Lower leg skin (tissue), 4 donors: Measurements from ENCODE around the gene TAF1. TPM values are rescaled to one million over a fixed set of nuclear protein-coding genes. Genes with fewer than 3 reads are reported as not detected.
"Not testable (repeated sequence)": the region's sequence is repeated elsewhere in the genome, so short reads cannot be mapped to it uniquely, and the experiment has no call there.

Experiments used
- DNase-seq, 2 donors: peaks; one replicate each; pipeline ENCODE4 v3.0.0-alpha.2; 2019; ENCODE audit warnings: low spot score in 2 of 2
- H3K4me3 ChIP-seq: fragments of 200-600 bp; sonication (generic); 2 replicates; pipeline ENCODE4 v1.5.1; 2017; ENCODE audit warnings: mild to moderate bottlenecking, low read depth; ENCODE audit not compliant: poor library complexity, severe bottlenecking
- POLR2A ChIP-seq, 2 donors: fragments of 450-650 bp; IDR thresholded peaks; one replicate each; pipeline ENCODE4 v1.6.1; 2016 to 2017; ENCODE audit warnings: antibody characterized with exemption in 2 of 2, mild to moderate bottlenecking in 1 of 2, moderate library complexity in 1 of 2
- WGBS, 2 donors: methylation state at CpG; one replicate each; pipeline ENCODE4 v1.1.5; 2018; 5-methylcytosine and 5-hydroxymethylcytosine counted together
- intact Hi-C: fragments of 100-400 bp; cut with DNase I; formaldehyde crosslinking; loops from one replicate; pipeline ENCODE4 v1.15.0; 2023; ENCODE audit warnings: low total_unique reads
- total RNA-seq, 4 donors: library from RNA; depleted of rRNA; stranded (reverse); fragments of >200 nt; gene quantifications; one replicate each; pipeline ENCODE4 v1.1.0, GENCODE V29; 2016
- TF ChIP-seq, protein P1 (sequence below), 3 donors: fragments of 450-650 bp; IDR thresholded peaks; one replicate each; pipeline ENCODE4 v1.5.1; 2016; ENCODE audit warnings: antibody characterized with exemption in 3 of 3, mild to moderate bottlenecking in 3 of 3, moderate library complexity in 2 of 3

The TAF1 gene
- total RNA-seq, 4 donors from 2014 or later: 34.3 to 44.9 (median 38.2) TPM

DNA sequence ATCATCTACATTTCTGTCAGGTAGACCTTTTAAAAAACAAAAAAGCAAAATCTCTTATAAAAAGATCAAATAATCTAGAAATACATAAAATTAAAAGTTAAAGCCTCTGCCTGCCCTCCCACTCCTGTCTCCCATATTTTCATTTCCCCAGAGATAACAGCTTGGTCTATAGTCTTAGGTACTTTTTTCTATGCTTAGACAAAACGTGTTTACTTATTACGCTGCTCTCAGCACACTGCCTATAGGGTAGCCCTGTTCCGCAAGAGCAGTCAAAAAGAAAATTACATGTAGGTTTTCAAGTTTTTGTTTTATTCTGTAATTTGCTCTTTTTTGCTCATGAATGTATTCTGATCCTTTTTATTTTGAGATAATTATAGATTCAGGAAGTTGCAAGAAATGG lies 73.3 kb downstream of the TAF1 start:
- DNase-seq: no peak
- TF ChIP-seq, protein P1, sequence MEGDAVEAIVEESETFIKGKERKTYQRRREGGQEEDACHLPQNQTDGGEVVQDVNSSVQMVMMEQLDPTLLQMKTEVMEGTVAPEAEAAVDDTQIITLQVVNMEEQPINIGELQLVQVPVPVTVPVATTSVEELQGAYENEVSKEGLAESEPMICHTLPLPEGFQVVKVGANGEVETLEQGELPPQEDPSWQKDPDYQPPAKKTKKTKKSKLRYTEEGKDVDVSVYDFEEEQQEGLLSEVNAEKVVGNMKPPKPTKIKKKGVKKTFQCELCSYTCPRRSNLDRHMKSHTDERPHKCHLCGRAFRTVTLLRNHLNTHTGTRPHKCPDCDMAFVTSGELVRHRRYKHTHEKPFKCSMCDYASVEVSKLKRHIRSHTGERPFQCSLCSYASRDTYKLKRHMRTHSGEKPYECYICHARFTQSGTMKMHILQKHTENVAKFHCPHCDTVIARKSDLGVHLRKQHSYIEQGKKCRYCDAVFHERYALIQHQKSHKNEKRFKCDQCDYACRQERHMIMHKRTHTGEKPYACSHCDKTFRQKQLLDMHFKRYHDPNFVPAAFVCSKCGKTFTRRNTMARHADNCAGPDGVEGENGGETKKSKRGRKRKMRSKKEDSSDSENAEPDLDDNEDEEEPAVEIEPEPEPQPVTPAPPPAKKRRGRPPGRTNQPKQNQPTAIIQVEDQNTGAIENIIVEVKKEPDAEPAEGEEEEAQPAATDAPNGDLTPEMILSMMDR (IDR thresholded peaks at IDR 0.05): no peak
- TF ChIP-seq POLR2A (IDR thresholded peaks at IDR 0.05): no peak
- no peak overlapping the region for H3K4me3 ChIP-seq
- WGBS, 2 donors: 81 to 94% methylated on average over 3 of the region's 3 CpGs
- intact Hi-C loops: no loop called here

DNA sequence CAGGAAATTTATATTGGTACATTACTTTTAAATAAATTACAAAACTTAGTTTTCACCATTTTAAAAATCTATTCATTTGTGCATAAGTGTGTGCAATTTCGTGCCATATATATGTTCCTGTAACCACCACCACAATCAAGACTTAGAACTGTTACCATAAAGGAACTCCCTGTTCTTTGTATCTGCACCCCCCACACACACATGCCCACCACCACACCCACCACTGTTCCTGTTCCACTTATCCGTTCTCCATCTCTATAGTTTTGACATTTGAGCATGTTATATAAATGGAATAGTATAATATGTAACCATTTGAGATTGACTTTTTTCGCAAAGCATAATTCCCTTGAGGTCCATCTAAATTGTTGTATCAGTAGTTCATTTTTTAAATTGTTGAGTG lies 73.7 kb downstream of the TAF1 start:
- intact Hi-C loops: no loop called here
- no peak for DNase-seq
- TF ChIP-seq, protein P1 (IDR thresholded peaks at IDR 0.05): no peak
- TF ChIP-seq POLR2A (IDR thresholded peaks at IDR 0.05): no peak
- no peak overlapping the region for H3K4me3 ChIP-seq
- 78 to 82% methylated on average over 3 of the region's 3 CpGs for WGBS, 2 donors

DNA sequence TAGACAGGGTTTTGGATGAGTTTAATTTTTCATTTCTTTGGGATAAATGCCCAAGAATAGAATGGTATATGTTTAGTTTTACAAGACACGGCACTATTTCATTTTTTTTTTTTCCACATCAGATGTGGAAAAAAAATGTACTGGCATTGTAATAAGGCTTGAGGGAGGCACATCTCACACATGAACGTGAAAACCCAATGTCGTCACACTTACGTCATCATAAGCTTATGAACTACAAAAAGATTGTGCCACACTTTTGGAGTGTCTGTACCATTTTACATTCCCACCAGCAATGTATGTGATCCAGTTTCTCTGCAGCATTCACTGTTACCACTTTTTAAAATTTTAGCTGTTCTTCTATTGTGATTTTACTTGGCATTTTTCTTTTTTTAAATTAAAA lies 74.2 kb downstream of the TAF1 start:
- TF ChIP-seq, protein P1 (IDR thresholded peaks at IDR 0.05): no peak
- no peak for DNase-seq
- intact Hi-C loops: no loop called here
- WGBS, 2 donors: 79 to 84% methylated on average over 4 of the region's 4 CpGs
- no peak overlapping the region for H3K4me3 ChIP-seq

DNA sequence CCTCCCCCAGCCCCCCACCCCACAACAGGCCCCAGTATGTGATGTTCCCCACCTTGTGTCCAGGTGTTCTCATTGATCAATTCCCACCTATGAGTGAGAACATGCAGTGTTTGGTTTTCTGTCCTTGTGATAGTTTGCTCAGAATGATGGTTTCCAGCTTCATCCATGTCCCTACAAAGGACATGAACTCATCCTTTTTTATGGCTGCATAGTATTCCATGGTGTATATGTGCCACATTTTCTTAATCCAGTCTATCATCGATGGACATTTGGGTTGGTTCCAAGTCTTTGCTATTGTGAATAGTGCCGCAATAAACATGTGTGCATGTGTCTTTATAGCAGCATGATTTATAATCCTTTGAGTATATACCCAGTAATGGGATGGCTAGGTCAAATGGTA lies 75.7 kb downstream of the TAF1 start:
- 97 to 100% methylated on average over 2 of the region's 2 CpGs for WGBS, 2 donors
- intact Hi-C loops: not testable (repeated sequence)

DNA sequence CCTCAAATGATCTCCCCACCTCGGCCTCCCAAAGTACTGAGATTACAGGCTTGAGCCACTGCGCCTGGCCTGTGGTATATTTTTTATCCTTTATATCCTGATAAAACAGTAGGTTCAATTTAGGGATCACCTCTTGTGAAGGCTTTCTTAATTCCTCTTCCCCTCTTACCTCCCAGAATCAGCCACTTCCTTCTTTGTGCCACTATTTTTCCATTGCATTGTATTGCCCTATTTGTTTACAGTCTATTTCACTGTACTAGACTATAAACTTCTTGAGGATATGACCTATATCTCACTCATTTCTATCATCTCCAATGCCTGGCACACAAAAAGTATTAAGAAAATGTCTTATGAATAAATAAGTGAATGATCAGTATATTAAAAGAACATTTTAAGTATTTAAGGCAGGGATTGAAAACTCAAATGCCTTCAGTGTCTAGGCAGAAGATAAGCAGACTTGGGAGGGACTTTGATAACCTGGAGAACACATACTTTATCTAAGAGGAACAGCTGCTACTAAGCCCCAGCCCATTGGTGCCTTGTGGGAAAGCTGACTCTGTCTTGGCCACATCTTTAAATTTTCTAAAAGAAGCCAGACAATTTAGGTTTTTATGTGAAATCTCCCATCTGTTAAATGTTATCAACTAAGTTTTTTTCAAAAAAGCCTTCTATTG lies 84.4 kb downstream of the TAF1 start:
- no peak for DNase-seq
- intact Hi-C loops: no loop called here
- WGBS, 2 donors: 93 to 100% methylated on average over 2 of the region's 2 CpGs
- TF ChIP-seq POLR2A (IDR thresholded peaks at IDR 0.05): no peak
- TF ChIP-seq, protein P1 (IDR thresholded peaks at IDR 0.05): no peak
- no peak overlapping the region for H3K4me3 ChIP-seq

More for the DNA sequence above, 75.7 kb downstream of the TAF1 start:
- DNase-seq, H3K4me3 ChIP-seq: not testable (repeated sequence)

DNA sequence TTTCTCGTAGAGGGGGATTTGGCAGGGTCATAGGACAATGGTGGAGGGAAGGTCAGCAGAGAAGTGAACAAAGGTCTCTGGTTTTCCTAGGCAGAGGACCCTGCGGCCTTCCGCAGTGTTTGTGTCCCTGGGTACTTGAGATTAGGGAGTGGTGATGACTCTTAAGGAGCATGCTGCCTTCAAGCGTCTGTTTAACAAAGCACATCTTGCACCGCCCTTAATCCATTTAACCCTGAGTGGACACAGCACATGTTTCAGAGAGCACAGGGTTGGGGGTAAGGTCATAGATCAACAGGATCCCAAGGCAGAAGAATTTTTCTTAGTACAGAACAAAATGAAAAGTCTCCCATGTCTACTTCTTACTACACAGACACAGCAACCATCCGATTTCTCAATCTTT lies 85.4 kb downstream of the TAF1 start:
- intact Hi-C loops, H3K4me3 ChIP-seq, DNase-seq: not testable (repeated sequence)
- 72 to 75% methylated on average over 2 to 5 of the region's 6 CpGs for WGBS, 2 donors

DNA sequence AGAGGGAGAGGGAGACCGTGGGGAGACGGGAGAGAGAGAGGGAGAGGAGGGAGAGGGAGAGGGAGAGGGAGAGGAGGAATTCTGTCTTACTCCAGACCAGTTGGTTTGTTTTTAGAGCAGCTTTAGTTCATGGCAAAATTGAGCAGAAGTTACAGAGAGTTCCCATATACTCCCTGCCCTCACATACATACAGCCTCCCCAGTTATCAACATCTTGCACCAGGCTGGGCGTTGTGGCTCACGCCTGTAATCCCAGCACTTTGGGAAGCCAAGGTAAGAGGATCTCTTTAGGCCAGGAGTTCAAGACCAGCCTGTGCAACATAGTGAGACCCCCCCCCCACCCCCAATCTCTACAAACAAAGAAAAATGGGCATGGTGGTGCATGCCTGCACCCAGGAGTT lies 86.9 kb downstream of the TAF1 start:
- no peak for TF ChIP-seq POLR2A (IDR thresholded peaks at IDR 0.05)
- TF ChIP-seq, protein P1 (IDR thresholded peaks at IDR 0.05): no peak
- WGBS, 2 donors: 89 to 98% methylated on average over 4 of the region's 4 CpGs
- DNase-seq: no peak
- H3K4me3 ChIP-seq: no peak overlapping the region
- intact Hi-C loops: no loop called here
